ENCODE measurements around the gene ODF2.

The ODF2 gene

DNA sequence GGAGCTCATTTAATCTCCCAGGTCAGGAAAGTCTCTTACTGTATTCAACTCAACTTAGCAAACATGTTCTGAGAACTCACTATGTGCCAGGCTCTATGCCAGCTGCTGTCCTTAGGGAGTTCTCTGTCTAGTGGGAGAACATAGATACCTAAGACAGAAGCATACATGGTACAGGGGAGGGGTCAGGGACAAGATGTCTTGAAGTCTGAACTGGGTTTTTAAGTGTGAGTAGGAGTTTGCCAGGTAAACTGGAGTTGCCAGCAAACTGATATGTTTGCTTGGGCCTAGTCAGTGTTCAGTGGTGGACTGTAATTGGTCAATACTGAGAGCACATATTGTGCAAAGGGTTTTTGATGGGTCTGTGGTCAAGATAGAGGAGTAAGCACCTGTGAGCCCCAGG lies 30.4 kb downstream of the ODF2 start:
- POLR2A ChIA-PET (ENCODE audit: low non-redundant PET) = no interaction called here
- no peak overlapping the region for H3K27ac ChIP-seq

DNA sequence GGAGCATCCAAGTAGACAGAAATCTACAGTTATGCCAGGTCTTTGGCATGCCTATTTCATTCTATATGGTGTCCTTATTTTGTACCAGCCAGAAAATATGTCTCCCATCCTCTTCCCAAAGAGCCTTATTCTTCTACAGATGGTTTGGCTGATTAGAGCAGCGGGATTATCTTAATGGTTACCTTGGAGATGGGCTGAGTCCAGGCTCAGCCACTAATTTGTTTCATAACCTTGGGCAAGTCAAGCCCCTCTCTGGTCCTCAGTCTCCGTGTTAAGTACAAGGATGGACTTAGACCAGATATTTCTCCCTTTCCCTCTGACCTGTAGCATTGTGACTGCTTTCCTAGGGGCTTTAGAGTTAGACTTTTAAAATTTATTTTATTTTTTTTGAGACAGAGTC lies 37.6 kb downstream of the ODF2 start:
- ChIA-PET CTCF (no interaction called here), POLR2A (ENCODE audit: low non-redundant PET) (no interaction called here)
- no peak overlapping the region for H3K27ac ChIP-seq
- no peak for DNase-seq (ENCODE audit: low spot score)
- TF ChIP-seq, protein P1, sequence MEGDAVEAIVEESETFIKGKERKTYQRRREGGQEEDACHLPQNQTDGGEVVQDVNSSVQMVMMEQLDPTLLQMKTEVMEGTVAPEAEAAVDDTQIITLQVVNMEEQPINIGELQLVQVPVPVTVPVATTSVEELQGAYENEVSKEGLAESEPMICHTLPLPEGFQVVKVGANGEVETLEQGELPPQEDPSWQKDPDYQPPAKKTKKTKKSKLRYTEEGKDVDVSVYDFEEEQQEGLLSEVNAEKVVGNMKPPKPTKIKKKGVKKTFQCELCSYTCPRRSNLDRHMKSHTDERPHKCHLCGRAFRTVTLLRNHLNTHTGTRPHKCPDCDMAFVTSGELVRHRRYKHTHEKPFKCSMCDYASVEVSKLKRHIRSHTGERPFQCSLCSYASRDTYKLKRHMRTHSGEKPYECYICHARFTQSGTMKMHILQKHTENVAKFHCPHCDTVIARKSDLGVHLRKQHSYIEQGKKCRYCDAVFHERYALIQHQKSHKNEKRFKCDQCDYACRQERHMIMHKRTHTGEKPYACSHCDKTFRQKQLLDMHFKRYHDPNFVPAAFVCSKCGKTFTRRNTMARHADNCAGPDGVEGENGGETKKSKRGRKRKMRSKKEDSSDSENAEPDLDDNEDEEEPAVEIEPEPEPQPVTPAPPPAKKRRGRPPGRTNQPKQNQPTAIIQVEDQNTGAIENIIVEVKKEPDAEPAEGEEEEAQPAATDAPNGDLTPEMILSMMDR (conservative IDR thresholded peaks at IDR 0.05; ENCODE audit: low read depth) = no peak

More for the DNA sequence above, 30.4 kb downstream of the ODF2 start:
- DNase-seq (ENCODE audit: low spot score) = no peak
- CTCF ChIA-PET = interaction anchor here (1.3 kb wide), 1 partner anchor 48 kb away, joined by 5 read pairs; no protein-coding TSS in a partner anchor
- TF ChIP-seq, protein P1 (conservative IDR thresholded peaks at IDR 0.05; ENCODE audit: low read depth) = no peak

DNA sequence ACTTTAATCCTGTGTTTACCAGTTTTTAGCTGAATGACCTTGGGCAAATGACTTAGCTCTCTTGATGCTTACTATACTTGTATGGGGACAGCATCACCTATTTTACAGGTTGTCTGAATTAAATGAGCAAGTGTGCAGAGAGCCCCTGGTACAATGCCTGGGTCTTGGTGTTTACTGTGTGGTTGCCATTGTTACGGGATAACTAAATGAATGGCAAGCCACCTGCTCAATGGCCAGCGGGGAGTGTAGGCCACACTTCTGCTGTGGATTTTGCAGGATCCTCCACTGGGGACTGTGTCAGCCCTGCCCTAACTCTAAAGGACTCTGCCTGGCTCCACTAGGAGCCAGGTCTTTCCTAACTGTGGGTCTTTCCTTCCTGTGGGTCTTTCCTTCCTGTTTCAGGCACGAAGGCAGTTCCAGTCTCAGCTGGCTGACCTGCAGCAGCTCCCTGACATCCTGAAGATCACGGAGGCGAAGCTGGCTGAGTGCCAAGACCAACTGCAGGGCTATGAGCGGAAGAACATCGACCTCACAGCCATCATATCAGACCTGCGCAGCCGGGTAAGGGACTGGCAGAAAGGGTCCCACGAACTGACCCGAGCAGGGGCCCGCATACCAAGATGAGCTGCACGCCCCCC lies 38.4 kb downstream of the ODF2 start:
- POLR2A ChIA-PET (ENCODE audit: low non-redundant PET) = no interaction called here
- CTCF ChIA-PET = interaction anchor here (1.6 kb wide), 1 partner anchor 55 kb away, joined by 3 read pairs; no protein-coding TSS in a partner anchor
- DNase-seq (ENCODE audit: low spot score) = no peak
- peak overlapping the region; percentile 13 for H3K27ac ChIP-seq
- TF ChIP-seq, protein P1 (conservative IDR thresholded peaks at IDR 0.05; ENCODE audit: low read depth) = no peak

DNA sequence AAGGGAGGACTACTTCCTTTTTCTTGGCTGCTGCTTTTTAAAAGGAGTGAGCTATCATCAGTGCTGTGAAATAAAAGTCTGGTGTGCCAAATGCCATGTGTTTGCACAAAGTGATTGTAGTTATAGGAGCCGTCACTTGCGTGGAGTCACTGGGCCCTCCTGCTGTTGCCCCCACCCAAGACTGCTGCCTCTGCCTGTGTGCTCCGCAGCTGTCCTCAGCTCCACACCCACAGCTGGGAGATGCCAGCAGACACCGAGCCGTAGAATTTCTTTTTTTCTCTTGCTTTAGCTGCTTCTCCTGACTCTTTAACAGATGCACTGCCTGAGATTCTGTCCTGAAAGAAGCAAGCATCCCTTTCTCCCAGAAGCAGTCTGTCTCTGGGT lies 38.9 kb downstream of the ODF2 start:
- POLR2A ChIA-PET (ENCODE audit: low non-redundant PET) = no interaction called here
- DNase-seq (ENCODE audit: low spot score) = no peak
- peak overlapping the region; percentile 13 for H3K27ac ChIP-seq
- CTCF ChIA-PET = interaction anchor here (1.6 kb wide), 1 partner anchor 56 kb away, joined by 3 read pairs; no protein-coding TSS in a partner anchor
- TF ChIP-seq, protein P1 (conservative IDR thresholded peaks at IDR 0.05; ENCODE audit: low read depth) = no peak

DNA sequence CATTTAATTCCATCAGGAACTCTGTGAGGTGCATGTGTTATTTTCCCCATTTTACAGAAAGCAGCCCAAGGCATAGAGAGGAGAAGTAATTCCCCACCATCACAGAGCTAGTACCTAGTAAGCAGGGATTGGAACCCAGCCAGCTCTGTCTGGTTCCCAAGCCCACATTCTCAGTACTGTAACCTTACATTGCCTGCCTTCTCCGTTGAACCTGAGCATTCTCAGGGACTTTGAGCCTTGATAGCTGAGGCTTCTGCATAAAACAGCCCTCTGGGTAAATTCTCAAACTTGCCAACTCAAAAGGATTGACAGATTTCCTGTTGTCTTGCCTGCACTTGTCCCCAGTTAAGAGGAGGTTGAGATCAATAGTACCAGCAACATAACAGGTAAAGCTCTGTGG lies 39.5 kb downstream of the ODF2 start:
- TF ChIP-seq, protein P1 (conservative IDR thresholded peaks at IDR 0.05; ENCODE audit: low read depth) = no peak
- CTCF ChIA-PET = interaction anchor here (1.6 kb wide), 1 partner anchor 56 kb away, joined by 3 read pairs; no protein-coding TSS in a partner anchor
- peak overlapping the region; percentile 41 for H3K27ac ChIP-seq
- DNase-seq (ENCODE audit: low spot score) = no peak
- POLR2A ChIA-PET (ENCODE audit: low non-redundant PET) = no interaction called here

DNA sequence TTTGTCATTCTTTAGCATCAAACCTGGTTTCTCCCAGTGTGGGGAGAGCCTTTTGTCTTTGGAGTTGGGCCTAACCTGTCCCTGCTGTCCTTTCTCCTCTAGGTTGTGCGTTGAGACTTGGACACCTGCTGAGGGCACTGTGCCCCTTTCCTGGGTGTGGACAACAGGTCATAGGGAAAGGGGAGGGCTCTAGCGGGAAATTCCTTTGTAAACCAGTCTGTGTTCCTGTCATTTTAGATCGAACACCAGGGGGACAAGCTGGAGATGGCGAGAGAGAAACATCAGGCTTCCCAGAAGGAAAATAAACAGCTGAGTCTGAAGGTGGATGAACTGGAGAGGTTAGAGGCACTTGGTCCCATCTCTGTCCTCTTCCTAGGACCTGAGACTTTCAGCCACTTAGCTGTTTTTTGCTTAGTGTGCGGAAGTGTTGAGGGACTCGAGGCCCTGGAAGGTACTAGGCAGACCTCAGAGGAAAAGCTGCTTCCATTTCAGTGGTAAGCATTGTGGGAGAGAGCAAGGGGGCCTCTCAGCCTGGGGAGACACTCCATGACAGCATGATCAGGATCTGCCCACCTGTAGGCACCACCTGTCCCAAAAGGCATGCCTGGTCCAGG lies 40.1 kb downstream of the ODF2 start:
- POLR2A ChIA-PET (ENCODE audit: low non-redundant PET) = no interaction called here
- TF ChIP-seq, protein P1 (conservative IDR thresholded peaks at IDR 0.05; ENCODE audit: low read depth) = no peak

More for the DNA sequence above, 40.1 kb downstream of the ODF2 start:
- H3K27ac ChIP-seq = peak overlapping the region; percentile 41
- DNase-seq (ENCODE audit: low spot score) = no peak
- CTCF ChIA-PET = interaction anchor here (1.6 kb wide), 1 partner anchor 57 kb away, joined by 3 read pairs; no protein-coding TSS in a partner anchor

All from RWPE1 (cell line).